HEK293 (cell line): ENCODE results near the gene GAS7.

ENCODE experiments used
- BCL6B ChIP-seq: fragments of 450-650 bp; formaldehyde crosslinking; IDR thresholded peaks from 2 replicates; pipeline ENCODE4 v1.5.1; 2017; ENCODE audit warnings: missing biosample characterization, missing genetic modification characterization
- EGR2 ChIP-seq: fragments of 450-650 bp; formaldehyde crosslinking; IDR thresholded peaks from 2 replicates; pipeline ENCODE4 v1.5.1; 2016; ENCODE audit warnings: low read depth, missing biosample characterization, missing genetic modification characterization
- KLF17 ChIP-seq: fragments of 450-650 bp; formaldehyde crosslinking; IDR thresholded peaks from 2 replicates; pipeline ENCODE4 v1.5.1; 2016; ENCODE audit warnings: missing biosample characterization, missing genetic modification characterization
- KLF7 ChIP-seq: fragments of 450-650 bp; formaldehyde crosslinking; IDR thresholded peaks from 2 replicates; pipeline ENCODE4 v1.5.1; 2016; ENCODE audit warnings: missing biosample characterization, missing genetic modification characterization, borderline replicate concordance
- KLF9 ChIP-seq: fragments of 450-650 bp; formaldehyde crosslinking; IDR thresholded peaks from 2 replicates; pipeline ENCODE4 v1.5.1; 2016; ENCODE audit warnings: missing biosample characterization, missing genetic modification characterization, low read depth
- PRDM1 ChIP-seq: fragments of 450-650 bp; formaldehyde crosslinking; IDR thresholded peaks from 2 replicates; pipeline ENCODE4; 2016; ENCODE audit warnings: missing biosample characterization, missing genetic modification characterization
- SCRT2 ChIP-seq: fragments of 450-650 bp; formaldehyde crosslinking; IDR thresholded peaks from 2 replicates; pipeline ENCODE4 v1.5.1; 2016; ENCODE audit warnings: missing biosample characterization, missing genetic modification characterization
- SETDB1 ChIP-seq: IDR thresholded peaks from one replicate; pipeline ENCODE4 v1.6.1; 2017; ENCODE audit warnings: mild to moderate bottlenecking, low read length, moderate library complexity, mixed read lengths; ENCODE audit not compliant: insufficient read length
- TRIM28 ChIP-seq: IDR thresholded peaks from 2 replicates; pipeline ENCODE4 v1.6.1; 2011; ENCODE audit warnings: low read length, control low read depth, borderline replicate concordance
- ZBTB44 ChIP-seq: fragments of 450-650 bp; IDR thresholded peaks from 2 replicates; pipeline ENCODE4 v1.5.1; 2018; ENCODE audit warnings: missing biosample characterization, mild to moderate bottlenecking, missing genetic modification characterization
- ZFHX2 ChIP-seq: fragments of 450-650 bp; formaldehyde crosslinking; conservative IDR thresholded peaks from 2 replicates; pipeline ENCODE4 v1.5.1; 2016; ENCODE audit warnings: missing biosample characterization, missing genetic modification characterization
- ZNF138 ChIP-seq: fragments of 450-650 bp; formaldehyde crosslinking; IDR thresholded peaks from 2 replicates; pipeline ENCODE4 v1.5.1; 2016; ENCODE audit warnings: missing biosample characterization, missing genetic modification characterization, borderline replicate concordance
- ZNF157 ChIP-seq: fragments of 450-650 bp; formaldehyde crosslinking; IDR thresholded peaks from 2 replicates; pipeline ENCODE4 v1.5.1; 2016; ENCODE audit warnings: missing biosample characterization, missing genetic modification characterization
- ZNF202 ChIP-seq: fragments of 450-650 bp; formaldehyde crosslinking; IDR thresholded peaks from 2 replicates; pipeline ENCODE4 v1.5.1; 2016; ENCODE audit warnings: missing biosample characterization, missing genetic modification characterization, borderline replicate concordance
- ZNF266 ChIP-seq: fragments of 450-650 bp; formaldehyde crosslinking; IDR thresholded peaks from 2 replicates; pipeline ENCODE4 v1.5.1; 2016; ENCODE audit warnings: missing biosample characterization, missing genetic modification characterization, low read depth
- ZNF302 ChIP-seq: fragments of 450-650 bp; formaldehyde crosslinking; IDR thresholded peaks from 2 replicates; pipeline ENCODE4 v1.5.1; 2016; ENCODE audit warnings: missing biosample characterization, missing genetic modification characterization, low read depth
- ZNF404 ChIP-seq: fragments of 450-650 bp; formaldehyde crosslinking; IDR thresholded peaks from 2 replicates; pipeline ENCODE4 v1.5.1; 2017; ENCODE audit warnings: missing biosample characterization, missing genetic modification characterization
- ZNF561 ChIP-seq: fragments of 450-650 bp; IDR thresholded peaks from 2 replicates; pipeline ENCODE4 v1.5.1; 2018; ENCODE audit warnings: missing biosample characterization, missing genetic modification characterization, borderline replicate concordance
- ZNF596 ChIP-seq: fragments of 450-650 bp; IDR thresholded peaks from 2 replicates; pipeline ENCODE4 v1.5.0; 2018; ENCODE audit warnings: missing biosample characterization, mild to moderate bottlenecking, missing genetic modification characterization, moderate library complexity
- ZNF610 ChIP-seq: fragments of 450-650 bp; formaldehyde crosslinking; IDR thresholded peaks from 2 replicates; pipeline ENCODE4 v1.5.1; 2016; ENCODE audit warnings: missing biosample characterization, missing genetic modification characterization, borderline replicate concordance
- ZNF664 ChIP-seq: fragments of 450-650 bp; formaldehyde crosslinking; IDR thresholded peaks from 2 replicates; pipeline ENCODE4 v1.5.1; 2016; ENCODE audit warnings: missing biosample characterization, missing genetic modification characterization
- ZNF677 ChIP-seq: fragments of 450-650 bp; IDR thresholded peaks from 2 replicates; pipeline ENCODE4 v1.5.0; 2018; ENCODE audit warnings: missing biosample characterization, mild to moderate bottlenecking, missing genetic modification characterization, moderate library complexity
- ZNF776 ChIP-seq: fragments of 450-650 bp; formaldehyde crosslinking; IDR thresholded peaks from 2 replicates; pipeline ENCODE4 v1.5.0; 2017; ENCODE audit warnings: missing biosample characterization, missing genetic modification characterization, borderline replicate concordance
- ZNF777 ChIP-seq: fragments of 450-650 bp; formaldehyde crosslinking; IDR thresholded peaks from 2 replicates; pipeline ENCODE4 v1.5.1; 2017; ENCODE audit warnings: missing biosample characterization, missing genetic modification characterization, borderline replicate concordance
- TF ChIP-seq, protein P1 (sequence below): fragments of 450-650 bp; formaldehyde crosslinking; IDR thresholded peaks from 2 replicates; pipeline ENCODE4 v1.5.0; 2017; ENCODE audit warnings: missing biosample characterization, missing genetic modification characterization, borderline replicate concordance
- TF ChIP-seq, protein P2 (sequence below): fragments of 450-650 bp; formaldehyde crosslinking; IDR thresholded peaks from 2 replicates; pipeline ENCODE4 v1.5.1; 2017; ENCODE audit warnings: missing biosample characterization, missing genetic modification characterization
- TF ChIP-seq, protein P3 (sequence below): fragments of 450-650 bp; formaldehyde crosslinking; IDR thresholded peaks from 2 replicates; pipeline ENCODE4 v1.5.1; 2016; ENCODE audit warnings: missing biosample characterization, missing genetic modification characterization, borderline replicate concordance

The GAS7 gene

GRCh38 chr17:10114931-10115535, 83.4 kb downstream of the GAS7 start (continued):
- TF ChIP-seq ZNF664: no peak
- TF ChIP-seq ZNF596 (tag by site-specific recombination): no peak
- TF ChIP-seq ZBTB44 (tag by site-specific recombination): no peak
- TF ChIP-seq ZNF302 (tag by site-specific recombination): no peak
- no peak for TF ChIP-seq ZNF777 (tag by site-specific recombination)
- 0 out of 2 replicates have a peak, but pooled peaks have one; percentile 6 for TF ChIP-seq ZFHX2 (tag by site-specific recombination)
- TF ChIP-seq, protein P1, sequence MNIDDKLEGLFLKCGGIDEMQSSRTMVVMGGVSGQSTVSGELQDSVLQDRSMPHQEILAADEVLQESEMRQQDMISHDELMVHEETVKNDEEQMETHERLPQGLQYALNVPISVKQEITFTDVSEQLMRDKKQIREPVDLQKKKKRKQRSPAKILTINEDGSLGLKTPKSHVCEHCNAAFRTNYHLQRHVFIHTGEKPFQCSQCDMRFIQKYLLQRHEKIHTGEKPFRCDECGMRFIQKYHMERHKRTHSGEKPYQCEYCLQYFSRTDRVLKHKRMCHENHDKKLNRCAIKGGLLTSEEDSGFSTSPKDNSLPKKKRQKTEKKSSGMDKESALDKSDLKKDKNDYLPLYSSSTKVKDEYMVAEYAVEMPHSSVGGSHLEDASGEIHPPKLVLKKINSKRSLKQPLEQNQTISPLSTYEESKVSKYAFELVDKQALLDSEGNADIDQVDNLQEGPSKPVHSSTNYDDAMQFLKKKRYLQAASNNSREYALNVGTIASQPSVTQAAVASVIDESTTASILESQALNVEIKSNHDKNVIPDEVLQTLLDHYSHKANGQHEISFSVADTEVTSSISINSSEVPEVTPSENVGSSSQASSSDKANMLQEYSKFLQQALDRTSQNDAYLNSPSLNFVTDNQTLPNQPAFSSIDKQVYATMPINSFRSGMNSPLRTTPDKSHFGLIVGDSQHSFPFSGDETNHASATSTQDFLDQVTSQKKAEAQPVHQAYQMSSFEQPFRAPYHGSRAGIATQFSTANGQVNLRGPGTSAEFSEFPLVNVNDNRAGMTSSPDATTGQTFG (tag by site-specific recombination): no peak
- TF ChIP-seq ZNF202 (tag by site-specific recombination): no peak
- TF ChIP-seq TRIM28: no peak
- TF ChIP-seq SCRT2 (tag by site-specific recombination): peak; percentile 87
- TF ChIP-seq SETDB1: no peak
- TF ChIP-seq, protein P2, sequence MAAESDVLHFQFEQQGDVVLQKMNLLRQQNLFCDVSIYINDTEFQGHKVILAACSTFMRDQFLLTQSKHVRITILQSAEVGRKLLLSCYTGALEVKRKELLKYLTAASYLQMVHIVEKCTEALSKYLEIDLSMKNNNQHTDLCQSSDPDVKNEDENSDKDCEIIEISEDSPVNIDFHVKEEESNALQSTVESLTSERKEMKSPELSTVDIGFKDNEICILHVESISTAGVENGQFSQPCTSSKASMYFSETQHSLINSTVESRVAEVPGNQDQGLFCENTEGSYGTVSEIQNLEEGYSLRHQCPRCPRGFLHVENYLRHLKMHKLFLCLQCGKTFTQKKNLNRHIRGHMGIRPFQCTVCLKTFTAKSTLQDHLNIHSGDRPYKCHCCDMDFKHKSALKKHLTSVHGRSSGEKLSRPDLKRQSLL (tag by site-specific recombination): no peak
- TF ChIP-seq ZNF138 (tag by site-specific recombination): no peak
- no peak for TF ChIP-seq ZNF610 (tag by site-specific recombination)
- TF ChIP-seq ZNF677 (tag by site-specific recombination): no peak
- TF ChIP-seq KLF17 (tag by site-specific recombination): peak; percentile 88
- no peak for TF ChIP-seq ZNF404
- no peak for TF ChIP-seq ZNF157 (tag by site-specific recombination)
- no peak for TF ChIP-seq EGR2 (tag by site-specific recombination)
- TF ChIP-seq ZNF776 (tag by site-specific recombination): no peak
- TF ChIP-seq KLF9 (tag by site-specific recombination): no peak
- TF ChIP-seq BCL6B: no peak
- TF ChIP-seq PRDM1 (tag by site-specific recombination): 0 out of 2 replicates have a peak, but pooled peaks have one; percentile 49
- 0 out of 2 replicates have a peak, but pooled peaks have one; percentile 42 for TF ChIP-seq ZNF561
- no peak for TF ChIP-seq KLF7 (tag by site-specific recombination)
- TF ChIP-seq ZNF266 (tag by site-specific recombination): no peak
- TF ChIP-seq, protein P3, sequence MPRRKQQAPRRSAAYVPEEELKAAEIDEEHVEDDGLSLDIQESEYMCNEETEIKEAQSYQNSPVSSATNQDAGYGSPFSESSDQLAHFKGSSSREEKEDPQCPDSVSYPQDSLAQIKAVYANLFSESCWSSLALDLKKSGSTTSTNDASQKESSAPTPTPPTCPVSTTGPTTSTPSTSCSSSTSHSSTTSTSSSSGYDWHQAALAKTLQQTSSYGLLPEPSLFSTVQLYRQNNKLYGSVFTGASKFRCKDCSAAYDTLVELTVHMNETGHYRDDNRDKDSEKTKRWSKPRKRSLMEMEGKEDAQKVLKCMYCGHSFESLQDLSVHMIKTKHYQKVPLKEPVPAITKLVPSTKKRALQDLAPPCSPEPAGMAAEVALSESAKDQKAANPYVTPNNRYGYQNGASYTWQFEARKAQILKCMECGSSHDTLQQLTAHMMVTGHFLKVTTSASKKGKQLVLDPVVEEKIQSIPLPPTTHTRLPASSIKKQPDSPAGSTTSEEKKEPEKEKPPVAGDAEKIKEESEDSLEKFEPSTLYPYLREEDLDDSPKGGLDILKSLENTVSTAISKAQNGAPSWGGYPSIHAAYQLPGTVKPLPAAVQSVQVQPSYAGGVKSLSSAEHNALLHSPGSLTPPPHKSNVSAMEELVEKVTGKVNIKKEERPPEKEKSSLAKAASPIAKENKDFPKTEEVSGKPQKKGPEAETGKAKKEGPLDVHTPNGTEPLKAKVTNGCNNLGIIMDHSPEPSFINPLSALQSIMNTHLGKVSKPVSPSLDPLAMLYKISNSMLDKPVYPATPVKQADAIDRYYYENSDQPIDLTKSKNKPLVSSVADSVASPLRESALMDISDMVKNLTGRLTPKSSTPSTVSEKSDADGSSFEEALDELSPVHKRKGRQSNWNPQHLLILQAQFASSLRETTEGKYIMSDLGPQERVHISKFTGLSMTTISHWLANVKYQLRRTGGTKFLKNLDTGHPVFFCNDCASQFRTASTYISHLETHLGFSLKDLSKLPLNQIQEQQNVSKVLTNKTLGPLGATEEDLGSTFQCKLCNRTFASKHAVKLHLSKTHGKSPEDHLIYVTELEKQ (tag by site-specific recombination): peak; percentile 11; the same call in 1 of the 2 replicates
